ENCODE data around the gene ABCB8. TPM values are rescaled to one million over a fixed set of nuclear protein-coding genes. Genes with fewer than 3 reads are reported as not detected.

The ABCB8 gene
- total RNA-seq, 1 donor from 2014 or later, result 57.1 TPM

- Mint-ChIP-seq H3K36me3 (ENCODE audit: unreplicated experiment) (no peaks in the 10 kb centered on the region), H3K27me3 (ENCODE audit: unreplicated experiment) (peaks cover 19% of the 10 kb centered on the region), H3K4me3 (ENCODE audit: unreplicated experiment) (peak overlapping the region; percentile 7), H3K4me1 (ENCODE audit: low read depth, unreplicated experiment) (peaks cover 14% of the 10 kb centered on the region), H3K9me3 (ENCODE audit: unreplicated experiment) (peaks cover 13% of the 10 kb centered on the region), H3K27ac (ENCODE audit: unreplicated experiment) (no peak overlapping the region)
- no peak for DNase-seq
- TF ChIP-seq, protein P1, sequence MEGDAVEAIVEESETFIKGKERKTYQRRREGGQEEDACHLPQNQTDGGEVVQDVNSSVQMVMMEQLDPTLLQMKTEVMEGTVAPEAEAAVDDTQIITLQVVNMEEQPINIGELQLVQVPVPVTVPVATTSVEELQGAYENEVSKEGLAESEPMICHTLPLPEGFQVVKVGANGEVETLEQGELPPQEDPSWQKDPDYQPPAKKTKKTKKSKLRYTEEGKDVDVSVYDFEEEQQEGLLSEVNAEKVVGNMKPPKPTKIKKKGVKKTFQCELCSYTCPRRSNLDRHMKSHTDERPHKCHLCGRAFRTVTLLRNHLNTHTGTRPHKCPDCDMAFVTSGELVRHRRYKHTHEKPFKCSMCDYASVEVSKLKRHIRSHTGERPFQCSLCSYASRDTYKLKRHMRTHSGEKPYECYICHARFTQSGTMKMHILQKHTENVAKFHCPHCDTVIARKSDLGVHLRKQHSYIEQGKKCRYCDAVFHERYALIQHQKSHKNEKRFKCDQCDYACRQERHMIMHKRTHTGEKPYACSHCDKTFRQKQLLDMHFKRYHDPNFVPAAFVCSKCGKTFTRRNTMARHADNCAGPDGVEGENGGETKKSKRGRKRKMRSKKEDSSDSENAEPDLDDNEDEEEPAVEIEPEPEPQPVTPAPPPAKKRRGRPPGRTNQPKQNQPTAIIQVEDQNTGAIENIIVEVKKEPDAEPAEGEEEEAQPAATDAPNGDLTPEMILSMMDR (IDR thresholded peaks at IDR 0.05; ENCODE audit: partially characterized antibody, unreplicated experiment), result peak; percentile 6
Observed at GRCh38 chr7:151013356-151013732, 14.9 kb upstream of the ABCB8 start.

GRCh38 chr7:151013733-151014497 lies 14.3 kb upstream of the ABCB8 start:
- peak; percentile 96 for DNase-seq
- H3K9me3 Mint-ChIP-seq (ENCODE audit: unreplicated experiment), result peaks cover 15% of the 10 kb centered on the region
- peak overlapping the region; percentile 84 for H3K4me3 Mint-ChIP-seq (ENCODE audit: unreplicated experiment)
- H3K36me3 Mint-ChIP-seq (ENCODE audit: unreplicated experiment), result no peaks in the 10 kb centered on the region
- TF ChIP-seq, protein P1 (IDR thresholded peaks at IDR 0.05; ENCODE audit: partially characterized antibody, unreplicated experiment), result no peak
- no peak overlapping the region for H3K27ac Mint-ChIP-seq (ENCODE audit: unreplicated experiment)
- peaks cover 15% of the 10 kb centered on the region for H3K4me1 Mint-ChIP-seq (ENCODE audit: low read depth, unreplicated experiment)
- H3K27me3 Mint-ChIP-seq (ENCODE audit: unreplicated experiment), result peaks cover 20% of the 10 kb centered on the region

DNA sequence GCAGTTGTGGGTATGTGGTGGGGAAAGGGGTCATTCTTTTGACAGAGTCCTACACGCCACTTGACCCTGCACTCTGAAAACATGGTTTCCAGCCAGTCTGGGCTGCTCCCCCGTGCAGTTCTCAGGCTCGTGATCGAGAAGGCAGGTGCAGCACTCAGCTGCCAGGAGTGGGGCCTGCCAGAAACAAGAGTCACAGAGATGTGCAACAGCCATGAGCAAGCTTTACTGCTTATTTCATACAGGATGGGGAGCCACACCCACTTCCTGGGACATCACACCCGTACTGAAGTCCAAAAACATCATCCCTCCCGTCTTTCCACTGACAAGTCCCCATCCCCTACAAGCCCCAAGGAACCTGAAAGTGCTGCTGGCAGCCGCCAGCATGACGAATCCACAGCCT lies 13.3 kb upstream of the ABCB8 start:
- H3K27me3 Mint-ChIP-seq (ENCODE audit: unreplicated experiment), result peaks cover 25% of the 10 kb centered on the region
- no peak for DNase-seq
- H3K4me3 Mint-ChIP-seq (ENCODE audit: unreplicated experiment), result peak overlapping the region; percentile 44
- H3K4me1 Mint-ChIP-seq (ENCODE audit: low read depth, unreplicated experiment), result peaks cover 20% of the 10 kb centered on the region
- no peaks in the 10 kb centered on the region for H3K36me3 Mint-ChIP-seq (ENCODE audit: unreplicated experiment)
- peaks cover 21% of the 10 kb centered on the region for H3K9me3 Mint-ChIP-seq (ENCODE audit: unreplicated experiment)
- TF ChIP-seq, protein P1 (IDR thresholded peaks at IDR 0.05; ENCODE audit: partially characterized antibody, unreplicated experiment), result no peak
- no peak overlapping the region for H3K27ac Mint-ChIP-seq (ENCODE audit: unreplicated experiment)

- no peak for DNase-seq
- Mint-ChIP-seq H3K9me3 (ENCODE audit: unreplicated experiment) (peaks cover 27% of the 10 kb centered on the region), H3K27me3 (ENCODE audit: unreplicated experiment) (peaks cover 32% of the 10 kb centered on the region), H3K36me3 (ENCODE audit: unreplicated experiment) (no peaks in the 10 kb centered on the region), H3K27ac (ENCODE audit: unreplicated experiment) (no peak overlapping the region), H3K4me3 (ENCODE audit: unreplicated experiment) (no peak overlapping the region), H3K4me1 (ENCODE audit: low read depth, unreplicated experiment) (peaks cover 31% of the 10 kb centered on the region)
- TF ChIP-seq, protein P1 (IDR thresholded peaks at IDR 0.05; ENCODE audit: partially characterized antibody, unreplicated experiment), result no peak
Observed at GRCh38 chr7:151015967-151016366, 12.3 kb upstream of the ABCB8 start.

GRCh38 chr7:151016505-151016904 lies 11.7 kb upstream of the ABCB8 start:
- Mint-ChIP-seq H3K27ac (ENCODE audit: unreplicated experiment) (no peak overlapping the region), H3K9me3 (ENCODE audit: unreplicated experiment) (peaks cover 28% of the 10 kb centered on the region), H3K36me3 (ENCODE audit: unreplicated experiment) (no peaks in the 10 kb centered on the region), H3K4me3 (ENCODE audit: unreplicated experiment) (no peak overlapping the region), H3K27me3 (ENCODE audit: unreplicated experiment) (peaks cover 32% of the 10 kb centered on the region), H3K4me1 (ENCODE audit: low read depth, unreplicated experiment) (peaks cover 33% of the 10 kb centered on the region)
- no peak for DNase-seq
- TF ChIP-seq, protein P1 (IDR thresholded peaks at IDR 0.05; ENCODE audit: partially characterized antibody, unreplicated experiment), result no peak

All from glutamatergic neuron (in vitro differentiated cells).